ENCODE data around the gene RPL18A.

The RPL18A gene

DNA sequence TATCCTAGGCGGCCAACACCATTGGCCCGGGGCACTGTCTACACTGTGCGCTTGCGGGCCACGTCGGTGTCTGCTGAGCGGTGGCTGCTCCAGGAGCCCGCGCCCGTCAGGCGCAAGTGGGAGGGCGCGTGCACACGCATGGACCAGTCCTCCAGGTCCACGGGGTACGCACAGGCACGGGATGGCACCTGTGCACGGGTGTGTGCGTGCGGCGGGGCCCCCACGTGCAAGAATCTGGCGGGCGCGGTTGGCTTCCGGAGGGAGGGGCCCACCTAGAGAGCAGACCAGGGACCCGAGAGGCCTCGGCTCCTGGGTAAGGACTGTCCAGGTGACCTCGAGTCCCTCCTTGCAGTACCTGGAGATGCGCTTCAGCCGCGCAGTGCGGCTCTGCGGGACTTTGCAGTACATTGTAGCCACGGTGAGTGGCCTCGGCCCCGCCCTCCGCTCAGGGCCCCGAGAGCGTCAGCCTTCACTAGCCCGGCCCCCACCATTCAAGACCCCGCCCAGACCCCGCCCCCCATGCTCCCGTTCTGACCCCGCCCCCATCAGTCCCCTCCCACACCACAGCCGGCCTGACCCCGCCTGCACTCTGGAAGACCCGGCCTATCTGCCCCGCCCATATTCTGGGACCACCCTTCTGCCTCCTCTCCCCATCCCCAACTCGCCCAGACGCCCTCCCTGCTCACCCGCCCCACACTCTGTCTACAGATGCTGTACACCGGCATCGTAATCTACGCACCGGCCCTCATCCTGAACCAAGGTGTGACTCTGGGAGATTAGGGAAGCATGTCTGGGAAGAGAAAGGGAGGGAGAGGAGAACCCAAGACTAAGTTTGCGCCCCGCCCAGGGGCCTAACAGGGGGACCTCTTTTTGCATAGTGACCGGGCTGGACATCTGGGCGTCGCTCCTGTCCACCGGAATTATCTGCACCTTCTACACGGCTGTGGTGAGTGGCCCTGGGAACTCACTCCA, 14.4 kb downstream of the RPL18A start:
- Histone ChIP-seq H2AFZ (peak overlapping the region; percentile 39), H3K27me3 (ENCODE audit: control insufficient read depth, insufficient read depth, low read length) (no peaks in the 10 kb centered on the region), H3K79me2 (no peaks in the 10 kb centered on the region), H3K4me1 (no peaks in the 10 kb centered on the region), H3K27ac (no peak overlapping the region), H3K9me3 (ENCODE audit: control insufficient read depth, low read length) (no peaks in the 10 kb centered on the region), H3K36me3 (ENCODE audit: control insufficient read depth, insufficient read depth, low read length) (no peaks in the 10 kb centered on the region), H3K4me3 (ENCODE audit: low read depth, low read length) (no peak overlapping the region), H3K9ac (no peak overlapping the region), H3K4me2 (ENCODE audit: low read length) (no peak overlapping the region)
- TF ChIP-seq, protein P1, sequence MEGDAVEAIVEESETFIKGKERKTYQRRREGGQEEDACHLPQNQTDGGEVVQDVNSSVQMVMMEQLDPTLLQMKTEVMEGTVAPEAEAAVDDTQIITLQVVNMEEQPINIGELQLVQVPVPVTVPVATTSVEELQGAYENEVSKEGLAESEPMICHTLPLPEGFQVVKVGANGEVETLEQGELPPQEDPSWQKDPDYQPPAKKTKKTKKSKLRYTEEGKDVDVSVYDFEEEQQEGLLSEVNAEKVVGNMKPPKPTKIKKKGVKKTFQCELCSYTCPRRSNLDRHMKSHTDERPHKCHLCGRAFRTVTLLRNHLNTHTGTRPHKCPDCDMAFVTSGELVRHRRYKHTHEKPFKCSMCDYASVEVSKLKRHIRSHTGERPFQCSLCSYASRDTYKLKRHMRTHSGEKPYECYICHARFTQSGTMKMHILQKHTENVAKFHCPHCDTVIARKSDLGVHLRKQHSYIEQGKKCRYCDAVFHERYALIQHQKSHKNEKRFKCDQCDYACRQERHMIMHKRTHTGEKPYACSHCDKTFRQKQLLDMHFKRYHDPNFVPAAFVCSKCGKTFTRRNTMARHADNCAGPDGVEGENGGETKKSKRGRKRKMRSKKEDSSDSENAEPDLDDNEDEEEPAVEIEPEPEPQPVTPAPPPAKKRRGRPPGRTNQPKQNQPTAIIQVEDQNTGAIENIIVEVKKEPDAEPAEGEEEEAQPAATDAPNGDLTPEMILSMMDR (IDR thresholded peaks at IDR 0.05), result no peak

DNA sequence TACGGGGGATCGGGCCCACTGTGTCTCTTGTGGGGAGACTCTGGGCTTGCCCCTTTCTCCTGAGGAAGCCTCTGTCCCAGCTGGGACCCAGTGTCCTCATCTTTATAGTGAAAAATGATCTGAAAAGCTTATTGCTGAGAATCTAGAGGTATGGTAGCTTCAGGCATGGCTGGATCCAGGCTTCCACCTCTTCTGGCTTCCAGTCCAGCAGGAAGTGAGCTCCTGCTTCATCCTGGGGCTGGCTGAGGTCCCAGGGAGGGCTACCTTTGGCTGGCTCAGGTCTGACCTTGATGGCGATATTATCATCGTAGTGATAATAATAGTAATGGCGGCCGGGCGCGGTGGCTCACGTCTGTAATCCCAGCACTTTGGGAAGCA, 15.0 kb downstream of the RPL18A start:
- Histone ChIP-seq H3K27me3 (ENCODE audit: control insufficient read depth, insufficient read depth, low read length) (no peaks in the 10 kb centered on the region), H3K9me3 (ENCODE audit: control insufficient read depth, low read length) (no peaks in the 10 kb centered on the region), H3K9ac (no peak overlapping the region), H3K79me2 (no peaks in the 10 kb centered on the region), H2AFZ (no peak overlapping the region), H3K4me3 (ENCODE audit: low read depth, low read length) (no peak overlapping the region), H3K4me1 (no peaks in the 10 kb centered on the region), H3K4me2 (ENCODE audit: low read length) (no peak overlapping the region), H3K36me3 (ENCODE audit: control insufficient read depth, insufficient read depth, low read length) (no peaks in the 10 kb centered on the region), H3K27ac (no peak overlapping the region)
- TF ChIP-seq, protein P1 (IDR thresholded peaks at IDR 0.05), result no peak

DNA sequence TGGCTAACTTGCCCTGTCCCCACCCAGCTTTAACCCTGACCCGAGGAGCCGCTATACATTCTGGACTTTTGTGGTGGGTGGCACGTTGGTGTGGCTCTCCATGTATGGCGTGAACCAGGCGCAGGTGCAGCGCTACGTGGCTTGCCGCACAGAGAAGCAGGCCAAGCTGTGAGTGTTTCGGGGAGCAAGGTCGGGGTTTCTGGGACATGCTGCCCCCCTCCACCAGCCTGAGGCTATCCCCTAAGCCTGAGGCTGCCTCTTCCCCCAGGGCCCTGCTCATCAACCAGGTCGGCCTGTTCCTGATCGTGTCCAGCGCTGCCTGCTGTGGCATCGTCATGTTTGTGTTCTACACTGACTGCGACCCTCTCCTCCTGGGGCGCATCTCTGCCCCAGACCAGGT, 18.0 kb downstream of the RPL18A start:
- no peaks in the 10 kb centered on the region for H3K4me1 ChIP-seq
- H3K79me2 ChIP-seq, result no peaks in the 10 kb centered on the region
- H3K4me2 ChIP-seq (ENCODE audit: low read length), result no peak overlapping the region
- H3K36me3 ChIP-seq (ENCODE audit: control insufficient read depth, insufficient read depth, low read length), result no peaks in the 10 kb centered on the region
- TF ChIP-seq, protein P1 (IDR thresholded peaks at IDR 0.05), result no peak
- H3K9me3 ChIP-seq (ENCODE audit: control insufficient read depth, low read length), result no peaks in the 10 kb centered on the region
- no peak overlapping the region for H3K4me3 ChIP-seq (ENCODE audit: low read depth, low read length)
- no peaks in the 10 kb centered on the region for H3K27me3 ChIP-seq (ENCODE audit: control insufficient read depth, insufficient read depth, low read length)
- H3K9ac ChIP-seq, result no peak overlapping the region
- H2AFZ ChIP-seq, result no peak overlapping the region
- no peak overlapping the region for H3K27ac ChIP-seq

DNA sequence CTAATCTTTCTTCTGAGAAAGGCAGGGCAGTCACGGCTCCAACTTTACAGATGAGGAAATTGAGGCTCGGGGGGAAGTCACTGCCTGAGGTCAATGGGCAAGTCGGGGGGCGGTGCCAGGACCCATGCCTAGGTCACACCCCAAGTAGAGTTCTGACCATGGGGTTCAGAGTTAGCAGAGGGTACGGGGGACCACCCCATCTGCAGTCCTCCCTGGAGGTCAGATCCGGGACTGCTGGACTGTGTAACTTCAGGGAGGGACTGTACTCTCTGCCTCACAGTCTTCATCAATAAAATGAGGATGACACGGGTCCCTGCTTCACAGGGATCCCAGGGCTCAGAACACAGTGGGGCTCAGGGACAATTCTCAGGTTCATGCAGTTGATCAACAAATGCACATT, 19.8 kb downstream of the RPL18A start:
- Histone ChIP-seq H2AFZ (no peak overlapping the region), H3K9ac (no peak overlapping the region), H3K4me1 (no peaks in the 10 kb centered on the region), H3K27ac (no peak overlapping the region), H3K27me3 (ENCODE audit: control insufficient read depth, insufficient read depth, low read length) (no peaks in the 10 kb centered on the region), H3K4me2 (ENCODE audit: low read length) (no peak overlapping the region), H3K4me3 (ENCODE audit: low read depth, low read length) (no peak overlapping the region), H3K9me3 (ENCODE audit: control insufficient read depth, low read length) (no peaks in the 10 kb centered on the region), H3K79me2 (no peaks in the 10 kb centered on the region), H3K36me3 (ENCODE audit: control insufficient read depth, insufficient read depth, low read length) (no peaks in the 10 kb centered on the region)
- TF ChIP-seq, protein P1 (IDR thresholded peaks at IDR 0.05), result no peak

DNA sequence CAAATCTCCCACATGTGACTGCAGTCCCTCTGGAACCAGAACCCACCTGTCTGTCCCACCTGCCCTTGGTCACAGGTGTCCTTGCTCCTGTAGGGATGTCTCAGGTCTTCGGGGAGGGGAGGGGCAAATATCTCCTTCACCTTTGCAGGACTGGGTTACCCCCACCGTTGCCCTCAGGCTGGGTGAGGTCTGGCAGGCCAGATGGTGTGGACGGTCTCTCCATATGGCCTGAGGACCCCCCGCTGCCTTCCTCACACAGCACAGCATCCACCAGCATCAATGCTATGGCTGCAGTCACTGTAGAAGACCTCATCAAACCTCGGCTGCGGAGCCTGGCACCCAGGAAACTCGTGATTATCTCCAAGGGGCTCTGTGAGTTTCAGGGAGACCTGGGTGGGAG, 22.0 kb downstream of the RPL18A start:
- H3K36me3 ChIP-seq (ENCODE audit: control insufficient read depth, insufficient read depth, low read length), result no peaks in the 10 kb centered on the region
- no peaks in the 10 kb centered on the region for H3K4me1 ChIP-seq
- H3K4me2 ChIP-seq (ENCODE audit: low read length), result no peak overlapping the region
- H2AFZ ChIP-seq, result no peak overlapping the region
- TF ChIP-seq, protein P1 (IDR thresholded peaks at IDR 0.05), result no peak
- no peak overlapping the region for H3K9ac ChIP-seq
- no peaks in the 10 kb centered on the region for H3K27me3 ChIP-seq (ENCODE audit: control insufficient read depth, insufficient read depth, low read length)
- H3K27ac ChIP-seq, result no peak overlapping the region
- H3K79me2 ChIP-seq, result no peaks in the 10 kb centered on the region
- no peaks in the 10 kb centered on the region for H3K9me3 ChIP-seq (ENCODE audit: control insufficient read depth, low read length)
- H3K4me3 ChIP-seq (ENCODE audit: low read depth, low read length), result no peak overlapping the region
